T-cell (primary cell): Measurements from ENCODE around the gene C22orf15. TPM values are rescaled to one million over a fixed set of nuclear protein-coding genes. Genes with fewer than 3 reads are reported as not detected.
"Not testable (repeated sequence)": the region's sequence is repeated elsewhere in the genome, so short reads cannot be mapped to it uniquely, and the experiment has no call there.

ENCODE experiments used
- ATAC-seq, 4 experiments: fragments of 200-7000 bp in 3 of 4; fragments of 150-1000 bp in 1 of 4; cut with Tn5 transposase; replicated peaks in 1 of 4; 1 replicate in 3 of 4; 2 replicates in 1 of 4; pipeline ENCODE4 v1.10.0; 2021; ENCODE audit warnings: moderate library complexity in 3 of 4, mild to moderate bottlenecking in 2 of 4, moderate number of reproducible peaks in 1 of 4
- CTCF ChIA-PET, 2 donors: fragments of 300-600 bp; sonication (Branson Sonifier 250); formaldehyde crosslinking; loops; one replicate each; lab custom pipeline; 2022; ENCODE audit warnings: antibody characterized with exemption in 2 of 2; lab: Charles Lee
- POLR2A ChIA-PET, 2 donors: fragments of 300-600 bp; sonication (Branson Sonifier 250); formaldehyde crosslinking; loops; one replicate each; lab custom pipeline; 2022; ENCODE audit warnings: antibody characterized with exemption in 2 of 2; lab: Charles Lee
- DNase-seq, 35 experiments: peaks; one replicate each; pipeline versions ENCODE4 v3.0.0 to v3.0.0-alpha.2; 2013 to 2023
- H3K27ac ChIP-seq: one replicate; pipeline ENCODE4 v1.5.1; 2013; ENCODE audit warnings: low read length
- H3K27me3 ChIP-seq, 2 experiments: replicated peaks in 1 of 2; 1 replicate in 1 of 2; 2 replicates in 1 of 2; pipeline versions ENCODE4 v1.6.1 to v1.7.0; 2013; ENCODE audit warnings: low read length in 1 of 2, mixed read lengths in 1 of 2; ENCODE audit not compliant: control insufficient read depth in 2 of 2, insufficient read depth in 2 of 2; ENCODE audit errors: extremely low read depth in 1 of 2
- H3K36me3 ChIP-seq, 2 donors: 1 replicate in 1 of 2; 2 replicates in 1 of 2; pipeline versions ENCODE4 v1.6.1 to v1.7.0; 2013; ENCODE audit warnings: low read length in 1 of 2; ENCODE audit not compliant: control insufficient read depth in 2 of 2, insufficient read depth in 1 of 2; ENCODE audit errors: extremely low read depth in 1 of 2
- H3K4me1 ChIP-seq, 2 experiments: 1 replicate in 1 of 2; 2 replicates in 1 of 2; pipeline versions ENCODE4 v1.6.1 to v1.7.0; 2013; ENCODE audit warnings: low read length in 2 of 2, mixed read lengths in 1 of 2; ENCODE audit not compliant: insufficient read depth in 2 of 2, control insufficient read depth in 1 of 2; ENCODE audit errors: extremely low read depth in 1 of 2
- H3K4me3 ChIP-seq, 2 donors: 1 replicate in 1 of 2; 2 replicates in 1 of 2; pipeline versions ENCODE4 v1.5.1 to v1.7.0; 2013; ENCODE audit warnings: mild to moderate bottlenecking in 2 of 2, low read length in 1 of 2, moderate library complexity in 1 of 2; ENCODE audit not compliant: control insufficient read depth in 1 of 2; ENCODE audit errors: extremely low read depth in 1 of 2
- H3K9me3 ChIP-seq: 2 replicates; pipeline ENCODE4 v1.7.0; 2013
- H3K27ac Mint-ChIP-seq, 2 donors: one replicate each; pipeline ENCODE4 v1.8.0; 2020 to 2021; ENCODE audit warnings: mild to moderate bottlenecking in 2 of 2, mixed read lengths in 2 of 2
- H3K27me3 Mint-ChIP-seq, 2 donors: one replicate each; pipeline ENCODE4 v1.8.0; 2021 to 2022; ENCODE audit warnings: mixed read lengths in 2 of 2
- H3K36me3 Mint-ChIP-seq: one replicate; pipeline ENCODE4 v1.8.0; 2021; ENCODE audit warnings: mixed read lengths
- H3K4me1 Mint-ChIP-seq, 3 donors: one replicate each; pipeline ENCODE4 v1.8.0; 2020 to 2022; ENCODE audit warnings: mixed read lengths in 3 of 3, mild to moderate bottlenecking in 1 of 3
- H3K4me3 Mint-ChIP-seq, 3 donors: one replicate each; pipeline ENCODE4 v1.8.0; 2020 to 2022; ENCODE audit warnings: mild to moderate bottlenecking in 3 of 3, mixed read lengths in 3 of 3, moderate library complexity in 3 of 3
- H3K9me3 Mint-ChIP-seq, 3 donors: one replicate each; pipeline ENCODE4 v1.8.0; 2020 to 2022; ENCODE audit warnings: mixed read lengths in 3 of 3
- WGBS: methylation state at CpG from one replicate; pipeline ENCODE4 v1.1.5; 2013; ENCODE audit warnings: missing lambda C conversion rate; ENCODE audit not compliant: insufficient coverage; 5-methylcytosine and 5-hydroxymethylcytosine counted together
- total RNA-seq, 35 experiments: library from RNA in 6 of 35; stranded (reverse) in 6 of 35; fragments of 120-200 nt in 1 of 35; gene quantifications; one replicate each; pipeline versions ENCODE4 v1.2.1 to v1.2.4 and lab custom pipeline; 2013 to 2026

Gene C22orf15
- total RNA-seq, 5 donors from 2014 or later (not counting 1 experiment from before 2014, with no cell fraction given), result 0.58 to 2.2 (median 1.9) TPM

GRCh38 chr22:23728108-23728507 lies 34.7 kb upstream of the C22orf15 start:
- ATAC-seq, CTCF ChIA-PET, H3K36me3 ChIP-seq, H3K27me3 Mint-ChIP-seq, POLR2A ChIA-PET, H3K9me3 Mint-ChIP-seq, DNase-seq, H3K27ac ChIP-seq, H3K4me3 Mint-ChIP-seq, H3K4me1 Mint-ChIP-seq, H3K9me3 ChIP-seq, H3K36me3 Mint-ChIP-seq, H3K4me3 ChIP-seq, H3K4me1 ChIP-seq, H3K27ac Mint-ChIP-seq: not testable (repeated sequence)
- H3K27me3 ChIP-seq, result peaks cover 0 to 15% of the 10 kb centered on the region in 2 experiments
- 80% methylated on average over 1 of the region's 4 CpGs for WGBS

GRCh38 chr22:23737696-23738095 lies 25.1 kb upstream of the C22orf15 start:
- no peak overlapping the region for H3K4me3 Mint-ChIP-seq
- Histone ChIP-seq H3K9me3 (no peaks in the 10 kb centered on the region), H3K36me3 (no peaks in the 10 kb centered on the region), H3K4me3 (no peak overlapping the region), H3K27ac (no peak overlapping the region), H3K4me1 (no peaks in the 10 kb centered on the region), H3K27me3 (peaks cover 0 to 4% of the 10 kb centered on the region in 2 experiments)
- ATAC-seq, result no peak
- no peaks in the 10 kb centered on the region for H3K9me3 Mint-ChIP-seq
- no peaks in the 10 kb centered on the region for H3K27me3 Mint-ChIP-seq
- POLR2A ChIA-PET, result no interaction called here
- no peak for DNase-seq
- CTCF ChIA-PET, result no interaction called here
- H3K36me3 Mint-ChIP-seq, result no peaks in the 10 kb centered on the region
- H3K4me1 Mint-ChIP-seq, result no peaks in the 10 kb centered on the region
- no peak overlapping the region for H3K27ac Mint-ChIP-seq

DNA sequence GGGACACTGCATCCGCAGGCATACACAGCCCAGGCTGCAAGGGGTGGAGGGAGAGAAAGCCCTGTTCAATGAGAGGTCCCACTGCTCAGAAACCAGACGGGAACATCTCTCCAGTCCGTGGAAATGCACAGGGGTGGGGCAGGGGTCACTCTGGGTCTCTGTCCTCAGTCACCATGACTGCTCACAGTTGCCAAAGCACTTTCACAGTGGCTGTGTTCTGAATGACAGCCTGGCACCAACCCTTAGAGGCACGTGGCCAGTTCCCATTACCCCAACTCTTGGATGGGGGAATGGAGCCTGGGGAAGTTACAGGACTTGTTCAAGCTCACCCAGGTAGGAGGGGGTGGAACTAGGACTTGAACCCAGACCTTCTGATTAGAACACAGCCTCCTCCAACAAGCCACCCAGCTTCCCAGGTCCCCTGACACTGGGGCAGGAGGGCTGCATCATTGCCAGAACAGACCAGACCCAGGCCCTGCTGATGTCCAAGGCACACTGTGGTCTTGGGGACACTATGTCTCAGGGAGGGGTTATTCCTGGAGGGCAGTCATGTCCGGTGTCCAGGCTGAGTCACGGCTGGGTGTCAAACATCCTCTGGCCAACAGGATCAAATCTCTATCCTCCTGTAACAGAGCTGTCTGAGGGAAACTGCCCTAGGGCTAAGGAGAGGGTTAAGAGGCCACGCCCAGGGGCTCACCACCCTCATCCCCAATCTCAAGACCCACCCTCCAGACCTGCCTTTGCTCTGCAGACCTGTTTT lies 20.1 kb upstream of the C22orf15 start:
- POLR2A ChIA-PET, result no interaction called here
- H3K27ac Mint-ChIP-seq, result no peak overlapping the region

GRCh38 chr22:23743303-23743705 lies 19.5 kb upstream of the C22orf15 start:
- Histone ChIP-seq H3K27me3 (no peaks in the 10 kb centered on the region), H3K36me3 (peaks cover 4 to 17% of the 10 kb centered on the region in 2 donors), H3K27ac (no peak overlapping the region), H3K9me3 (no peaks in the 10 kb centered on the region), H3K4me1 (no peaks in the 10 kb centered on the region), H3K4me3 (no peak overlapping the region)
- H3K27me3 Mint-ChIP-seq, result no peaks in the 10 kb centered on the region
- no CpG with 5 or more reads among the region's 2 CpGs for WGBS
- ATAC-seq, result no peak
- H3K4me3 Mint-ChIP-seq, result no peak overlapping the region
- H3K9me3 Mint-ChIP-seq, result peaks cover 0 to 11% (median 6%) of the 10 kb centered on the region in 3 donors
- no peaks in the 10 kb centered on the region for H3K4me1 Mint-ChIP-seq
- no peak overlapping the region for H3K27ac Mint-ChIP-seq
- H3K36me3 Mint-ChIP-seq, result peaks cover 22% of the 10 kb centered on the region
- ChIA-PET CTCF (no interaction called here), POLR2A (no interaction called here)
- DNase-seq, result no peak

More for the DNA sequence above, 20.1 kb upstream of the C22orf15 start:
- no peaks in the 10 kb centered on the region for H3K4me1 ChIP-seq
- peaks cover 0 to 11% (median 6%) of the 10 kb centered on the region in 3 donors for H3K9me3 Mint-ChIP-seq
- no peak overlapping the region for H3K4me3 ChIP-seq
- CTCF ChIA-PET, result no interaction called here
- H3K27ac ChIP-seq, result no peak overlapping the region
- ATAC-seq (no peak), DNase-seq (no peak)
- H3K4me1 Mint-ChIP-seq, result no peaks in the 10 kb centered on the region
- no peaks in the 10 kb centered on the region for H3K9me3 ChIP-seq
- H3K27me3 ChIP-seq, result no peaks in the 10 kb centered on the region
- H3K36me3 Mint-ChIP-seq, result peaks cover 22% of the 10 kb centered on the region
- WGBS, result 82% methylated on average over 3 of the region's 7 CpGs
- no peak overlapping the region for H3K4me3 Mint-ChIP-seq
- no peaks in the 10 kb centered on the region for H3K27me3 Mint-ChIP-seq
- peaks cover 4 to 17% of the 10 kb centered on the region in 2 donors for H3K36me3 ChIP-seq

DNA sequence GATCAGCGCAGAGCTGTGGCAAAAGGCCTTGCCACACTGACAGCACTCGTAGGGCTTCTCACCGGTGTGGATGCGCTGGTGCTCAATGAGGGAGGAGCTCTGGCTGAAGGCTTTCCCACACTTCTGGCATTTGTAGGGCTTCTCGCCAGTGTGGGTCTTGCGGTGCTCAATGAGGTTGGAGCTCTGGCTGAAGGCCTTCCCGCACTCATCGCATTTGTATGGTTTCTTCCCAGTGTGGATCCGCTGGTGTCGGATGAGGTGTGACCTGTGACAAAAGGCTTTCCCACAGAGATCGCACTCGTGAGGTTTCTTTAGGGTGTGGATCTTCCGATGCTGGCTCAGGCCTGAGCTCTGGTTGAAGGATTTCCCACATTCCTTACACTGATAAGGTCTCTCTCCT lies 18.8 kb upstream of the C22orf15 start:
- H3K36me3 ChIP-seq, result peaks cover 4 to 17% of the 10 kb centered on the region in 2 donors
- WGBS, result over 99% methylated on average over 10 of the region's 13 CpGs
- H3K27me3 ChIP-seq, result no peaks in the 10 kb centered on the region
- no peak for DNase-seq
- peaks cover 0 to 11% (median 6%) of the 10 kb centered on the region in 3 donors for H3K9me3 Mint-ChIP-seq
- H3K4me1 ChIP-seq, result no peaks in the 10 kb centered on the region
- peaks cover 22% of the 10 kb centered on the region for H3K36me3 Mint-ChIP-seq
- POLR2A ChIA-PET, result no interaction called here
- H3K27ac Mint-ChIP-seq, result no peak overlapping the region
- CTCF ChIA-PET, result no interaction called here
- no peaks in the 10 kb centered on the region for H3K9me3 ChIP-seq
- H3K4me3 ChIP-seq, result no peak overlapping the region
- H3K4me1 Mint-ChIP-seq, result no peaks in the 10 kb centered on the region
- H3K27me3 Mint-ChIP-seq, result no peaks in the 10 kb centered on the region
- H3K4me3 Mint-ChIP-seq, result no peak overlapping the region
- ATAC-seq, result no peak
- no peak overlapping the region for H3K27ac ChIP-seq

GRCh38 chr22:23744485-23744884 lies 18.3 kb upstream of the C22orf15 start:
- H3K4me3 Mint-ChIP-seq, result no peak overlapping the region
- no peak overlapping the region for H3K27ac ChIP-seq
- CTCF ChIA-PET, result no interaction called here
- H3K4me1 ChIP-seq, result no peaks in the 10 kb centered on the region
- ATAC-seq, result no peak
- no peak for DNase-seq
- POLR2A ChIA-PET, result no interaction called here
- H3K4me3 ChIP-seq, result no peak overlapping the region
- peaks cover 0 to 11% (median 6%) of the 10 kb centered on the region in 3 donors for H3K9me3 Mint-ChIP-seq
- no peaks in the 10 kb centered on the region for H3K27me3 ChIP-seq
- H3K27ac Mint-ChIP-seq, result no peak overlapping the region
- peaks cover 22% of the 10 kb centered on the region for H3K36me3 Mint-ChIP-seq
- peaks cover 0 to under 1% (median 0%) of the 10 kb centered on the region in 3 donors for H3K4me1 Mint-ChIP-seq
- WGBS, result 96% methylated on average over 11 of the region's 14 CpGs
- H3K9me3 ChIP-seq, result no peaks in the 10 kb centered on the region
- H3K27me3 Mint-ChIP-seq, result no peaks in the 10 kb centered on the region
- H3K36me3 ChIP-seq, result peaks cover 4 to 17% of the 10 kb centered on the region in 2 donors
